GM21423 (cell line): ENCODE results near the gene CPLANE2.
"Not testable (repeated sequence)": the region's sequence is repeated elsewhere in the genome, so short reads cannot be mapped to it uniquely, and the experiment has no call there.

ENCODE experiments used
- ATAC-seq: cut with Tn5 transposase; IDR thresholded peaks from one replicate; pipeline ENCODE4 v1.9.1; 2021; ENCODE audit warnings: mild to moderate bottlenecking, moderate library complexity; ENCODE audit not compliant: unreplicated experiment

The CPLANE2 gene

DNA sequence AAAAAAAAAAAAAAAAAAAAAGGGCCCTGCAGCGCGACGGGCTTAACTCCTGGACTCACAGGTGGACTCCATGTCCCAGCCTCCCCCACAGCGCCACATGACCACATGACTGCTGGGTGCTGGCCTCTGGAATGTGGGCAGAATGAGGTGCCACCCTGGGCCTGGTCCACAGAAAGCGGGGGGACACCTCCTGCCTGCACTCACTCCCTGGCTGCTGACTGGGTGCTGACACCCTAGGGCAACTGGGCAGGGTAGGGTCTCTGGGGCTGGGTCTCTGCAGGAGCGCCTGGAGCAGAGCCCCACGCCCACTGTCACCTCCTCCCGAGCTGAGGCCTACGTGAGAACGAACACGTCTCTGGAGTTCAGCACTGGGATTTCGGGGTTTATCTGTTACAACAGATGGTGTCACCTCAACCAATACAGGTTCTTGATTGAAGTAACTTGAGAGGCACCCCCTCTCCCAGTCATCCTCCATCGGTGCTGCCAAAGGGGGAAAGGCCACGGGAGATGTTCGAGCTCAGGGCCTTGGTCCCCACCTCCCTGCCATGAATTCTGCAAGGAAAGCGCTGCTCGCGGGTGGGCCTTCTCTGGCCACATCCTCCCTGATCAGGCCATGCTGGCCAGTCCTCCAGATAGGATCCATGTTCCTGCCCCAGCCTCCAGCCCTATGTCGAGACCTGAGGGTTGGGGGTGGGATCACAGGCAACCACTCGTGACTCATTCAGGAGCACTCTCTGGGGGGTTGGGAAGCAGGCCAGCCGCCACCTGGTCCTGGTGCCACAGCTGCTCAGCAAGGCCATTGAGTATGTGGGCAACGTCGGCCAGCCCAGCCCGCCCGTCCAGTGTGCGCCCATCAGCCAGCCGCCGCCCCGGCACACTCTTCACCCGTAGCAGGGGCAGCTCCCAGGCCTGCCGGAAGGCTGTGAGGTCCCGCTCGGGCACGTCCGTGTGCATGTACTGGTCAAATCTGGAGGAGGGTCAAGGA, 5.4 kb downstream of the CPLANE2 start:
- ATAC-seq, result no peak

DNA sequence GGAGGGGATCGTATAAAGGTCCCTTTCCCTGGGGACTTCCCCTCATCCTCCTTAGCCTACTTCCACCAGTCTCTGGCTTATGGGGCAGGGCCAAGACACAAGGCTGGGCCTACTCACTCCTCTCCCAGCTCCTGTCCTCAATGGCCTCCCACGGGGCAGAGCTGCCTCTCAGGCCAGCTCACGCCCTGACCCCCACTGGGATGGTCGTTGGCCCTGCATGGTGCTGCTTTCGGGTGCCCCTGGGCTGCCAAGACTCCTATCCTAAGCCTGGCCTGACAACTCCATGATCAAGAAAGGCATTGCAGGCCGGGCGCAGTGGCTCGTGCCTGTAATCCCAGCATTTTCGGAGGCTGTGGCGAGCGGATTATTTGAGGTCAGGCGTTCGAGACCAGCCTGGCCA, 6.2 kb downstream of the CPLANE2 start:
- ATAC-seq, result no peak

DNA sequence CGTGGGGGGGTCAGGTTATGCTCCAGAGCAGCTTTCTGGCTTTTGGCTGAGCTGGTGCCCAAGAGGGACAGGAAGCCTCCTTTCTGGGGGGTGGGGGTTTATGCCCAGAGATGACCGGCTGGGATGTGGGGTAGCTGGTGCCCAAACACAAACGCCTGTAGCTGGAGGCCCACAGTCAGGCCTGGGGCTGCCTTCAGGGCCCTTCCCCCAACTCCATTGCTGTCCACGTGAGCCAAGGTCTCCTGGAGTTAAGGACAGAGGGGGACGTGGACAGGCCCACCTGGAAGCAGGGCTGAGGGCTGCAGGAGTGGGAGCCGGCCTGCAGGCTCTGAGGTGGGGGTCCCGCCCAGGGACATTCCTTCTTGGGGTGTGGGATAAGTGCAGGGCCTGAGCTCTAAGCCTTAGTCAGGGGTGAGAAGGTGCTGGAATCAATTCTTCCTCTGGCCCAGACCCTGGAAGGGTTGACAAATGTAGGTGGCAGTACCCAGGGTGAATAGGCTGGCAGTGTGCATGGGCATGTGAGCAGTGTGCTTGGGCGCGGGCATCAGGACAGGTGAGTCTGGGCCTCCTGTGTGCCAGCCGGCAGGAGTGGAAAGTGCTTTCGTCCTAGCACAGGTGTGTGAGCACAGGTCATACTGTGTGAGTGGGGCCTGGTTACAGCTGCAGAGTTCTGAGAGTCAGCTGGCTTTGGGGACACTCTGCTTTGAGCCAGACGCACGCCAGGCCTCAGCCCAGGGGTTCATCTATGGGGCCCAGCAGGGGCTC, 6.8 kb downstream of the CPLANE2 start:
- no peak for ATAC-seq

DNA sequence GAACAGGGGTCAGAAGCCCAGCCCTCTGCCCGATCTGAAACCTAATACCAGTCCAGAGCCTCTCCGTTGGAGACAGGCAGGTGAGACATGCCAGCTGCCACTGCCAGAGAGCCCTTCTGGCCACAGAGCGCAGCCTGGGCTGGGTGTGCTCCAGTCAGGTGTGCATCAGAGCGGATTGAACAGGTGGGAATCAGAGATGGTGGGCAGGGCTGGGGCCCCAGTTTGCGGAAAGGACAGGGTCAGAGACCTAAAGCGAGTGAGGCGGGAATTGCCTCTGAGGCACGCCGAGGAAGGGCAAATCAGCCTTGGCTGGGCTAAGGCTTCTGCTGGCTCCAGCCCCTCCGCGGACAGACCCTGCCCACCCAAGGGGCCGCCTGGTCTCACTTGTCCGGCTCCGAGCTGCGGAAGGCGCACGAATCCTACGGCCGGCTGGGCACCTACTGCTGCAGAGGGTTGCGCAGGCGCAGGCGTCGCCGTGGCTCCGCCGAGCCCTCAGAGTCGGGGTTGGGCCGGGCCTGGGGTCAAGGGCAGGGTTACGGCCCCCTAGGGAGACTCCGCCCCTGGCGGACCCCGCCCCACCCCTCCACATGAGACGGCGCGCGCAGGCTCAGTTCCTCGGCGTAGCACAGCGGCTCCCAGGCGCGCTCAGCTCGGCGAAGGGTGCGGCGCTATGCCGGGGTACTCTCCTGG, 10.3 kb downstream of the CPLANE2 start:
- no peak for ATAC-seq

DNA sequence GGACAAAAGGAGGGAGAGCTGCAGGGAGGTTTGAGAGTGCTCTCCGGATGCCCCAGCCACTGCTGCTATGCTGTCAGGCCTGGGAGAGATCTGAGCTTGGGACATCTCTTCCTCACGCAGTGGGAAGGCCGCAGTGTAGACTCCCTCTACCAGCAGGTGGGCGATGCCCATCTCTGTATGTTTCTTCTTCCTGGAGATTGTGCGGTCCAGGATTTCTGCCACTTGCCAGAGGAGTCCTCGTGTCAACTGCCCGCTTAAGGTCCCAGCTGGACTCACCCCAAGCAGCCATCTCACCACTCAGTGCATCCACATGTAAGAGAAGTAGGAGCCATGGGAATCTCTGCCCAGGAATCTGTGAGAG, 10.9 kb downstream of the CPLANE2 start:
- no peak for ATAC-seq

DNA sequence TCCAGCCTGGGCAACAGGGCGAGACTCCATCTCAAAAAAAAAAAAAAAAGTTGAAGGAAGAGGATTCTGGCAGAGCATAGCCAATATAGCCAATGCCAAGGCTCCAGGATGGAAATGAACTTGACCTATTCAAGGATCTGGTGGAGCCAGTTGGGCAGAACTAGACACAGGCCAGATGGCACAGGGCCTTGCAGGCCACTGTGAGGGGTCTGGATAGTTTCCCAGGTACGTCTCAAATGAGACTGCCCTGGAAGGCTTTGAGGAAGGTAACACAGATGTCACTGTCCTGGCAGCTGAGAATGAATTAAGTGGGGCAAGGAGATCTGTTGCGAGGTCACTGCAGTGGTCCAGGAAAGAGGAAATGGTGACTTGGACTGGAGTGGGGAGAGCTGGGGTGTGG, 12.5 kb downstream of the CPLANE2 start:
- ATAC-seq, result no peak

DNA sequence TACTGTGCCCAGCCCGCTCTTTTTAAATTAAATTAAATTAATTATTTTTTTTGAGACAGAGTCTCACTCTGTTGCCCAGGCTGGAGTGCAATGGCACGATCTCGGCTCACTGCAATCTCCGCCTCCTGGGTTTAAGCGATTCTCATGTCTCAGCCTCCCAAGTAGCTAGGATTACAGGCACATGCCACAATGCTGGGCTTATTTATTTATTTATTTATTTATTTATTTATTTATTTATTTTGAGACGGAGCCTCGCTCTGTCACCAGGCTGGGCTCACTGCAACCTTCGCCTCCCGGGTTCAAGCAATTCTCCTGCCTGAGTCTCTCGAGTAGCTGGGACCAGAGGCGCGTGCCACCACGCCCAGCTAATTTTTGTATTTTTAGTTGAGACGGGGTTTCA, 14.3 kb downstream of the CPLANE2 start:
- not testable (repeated sequence) for ATAC-seq

DNA sequence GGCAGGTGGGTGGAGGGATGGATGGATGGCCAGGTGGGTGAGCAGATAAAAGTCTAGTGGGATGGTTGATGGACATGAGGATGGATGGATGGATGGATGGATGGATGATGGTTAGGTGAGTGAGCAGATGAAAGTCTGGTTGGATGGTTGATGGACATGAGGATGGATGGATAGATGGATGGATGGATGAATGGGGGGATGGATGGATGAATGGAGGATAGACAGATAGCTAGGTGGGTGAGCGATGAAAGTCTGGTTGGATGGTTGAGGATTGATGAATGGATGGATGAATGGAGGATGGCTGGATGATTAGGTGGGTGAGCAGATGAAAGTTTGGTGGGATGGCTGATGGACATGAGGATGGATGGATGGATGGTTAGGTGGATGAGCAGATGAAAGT, 15.5 kb downstream of the CPLANE2 start:
- ATAC-seq, result no peak

DNA sequence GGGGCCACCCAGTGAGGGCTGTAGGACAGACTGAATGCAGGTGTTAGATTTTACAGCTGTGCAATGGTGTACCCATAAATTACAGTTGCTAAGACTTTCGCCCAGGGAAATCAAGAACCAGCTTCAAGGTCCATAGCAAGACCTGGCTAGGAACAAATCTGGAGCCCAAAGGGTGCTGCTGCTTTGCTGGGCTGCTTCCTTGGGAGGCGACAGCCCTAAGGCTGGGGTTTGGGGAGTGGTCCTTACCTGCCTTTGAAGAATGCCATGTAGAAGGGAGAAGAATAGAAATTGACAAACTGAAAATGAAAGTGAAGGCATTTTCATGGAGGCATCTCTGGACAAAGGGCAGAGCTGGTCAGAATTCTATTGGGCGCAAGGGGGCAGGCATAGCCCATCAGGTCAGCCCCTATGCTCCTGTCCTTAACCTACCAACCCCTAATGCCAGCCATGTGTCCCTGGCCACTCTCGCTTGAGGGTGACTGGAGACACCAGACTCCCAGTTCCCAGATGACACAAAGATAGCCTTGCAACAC, 16.9 kb downstream of the CPLANE2 start:
- ATAC-seq, result no peak

DNA sequence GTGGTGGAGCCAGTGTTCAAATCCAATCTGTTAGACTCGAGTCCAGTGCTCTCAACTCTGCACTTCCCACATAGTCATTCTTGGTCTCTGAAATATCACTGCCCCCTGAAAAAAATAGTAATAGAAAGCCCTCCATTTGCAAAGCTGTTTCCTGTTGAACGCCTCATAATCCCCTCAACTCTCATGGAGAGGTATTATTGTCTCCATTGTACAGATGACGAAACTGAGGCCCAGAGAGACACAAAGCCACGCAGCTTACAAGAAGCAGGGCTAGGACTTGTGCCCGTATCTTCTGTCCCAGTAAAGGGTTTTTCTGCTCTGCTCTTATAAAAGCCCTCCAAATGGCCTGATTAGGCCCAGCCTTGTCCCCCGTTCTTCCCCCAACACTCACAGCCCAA, 18.3 kb downstream of the CPLANE2 start:
- no peak for ATAC-seq

DNA sequence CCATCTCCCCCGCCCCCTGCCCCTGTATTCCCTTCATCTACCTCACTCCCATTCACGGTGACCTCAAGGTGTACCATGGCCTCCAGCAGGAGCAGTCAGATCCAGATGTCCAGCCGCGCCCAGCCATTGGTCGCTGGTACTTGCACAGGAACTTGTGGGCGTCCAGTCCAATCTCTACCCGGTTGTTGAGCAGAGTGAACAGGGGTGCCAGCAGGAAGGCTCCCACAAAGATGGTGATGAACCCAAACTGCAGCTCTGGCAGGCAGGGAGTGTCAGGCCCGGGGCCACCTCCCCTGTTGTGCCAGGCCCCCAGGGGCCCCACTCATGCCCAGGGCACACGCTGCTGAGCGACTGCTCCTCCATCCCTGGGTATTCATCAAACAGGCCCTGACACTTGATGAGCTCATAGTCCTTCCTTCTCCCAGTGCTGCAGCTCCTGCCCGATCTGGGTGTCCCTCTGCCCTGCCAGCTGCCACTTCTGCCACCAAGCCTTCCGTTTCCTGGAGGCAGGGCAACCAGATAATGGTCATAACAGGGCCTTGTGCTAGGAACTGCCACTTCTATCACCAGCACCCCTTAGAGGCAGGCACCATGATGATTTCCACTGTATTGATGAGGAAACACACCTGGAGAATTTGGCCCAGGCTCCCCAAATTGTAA, 18.8 kb downstream of the CPLANE2 start:
- ATAC-seq, result no peak

DNA sequence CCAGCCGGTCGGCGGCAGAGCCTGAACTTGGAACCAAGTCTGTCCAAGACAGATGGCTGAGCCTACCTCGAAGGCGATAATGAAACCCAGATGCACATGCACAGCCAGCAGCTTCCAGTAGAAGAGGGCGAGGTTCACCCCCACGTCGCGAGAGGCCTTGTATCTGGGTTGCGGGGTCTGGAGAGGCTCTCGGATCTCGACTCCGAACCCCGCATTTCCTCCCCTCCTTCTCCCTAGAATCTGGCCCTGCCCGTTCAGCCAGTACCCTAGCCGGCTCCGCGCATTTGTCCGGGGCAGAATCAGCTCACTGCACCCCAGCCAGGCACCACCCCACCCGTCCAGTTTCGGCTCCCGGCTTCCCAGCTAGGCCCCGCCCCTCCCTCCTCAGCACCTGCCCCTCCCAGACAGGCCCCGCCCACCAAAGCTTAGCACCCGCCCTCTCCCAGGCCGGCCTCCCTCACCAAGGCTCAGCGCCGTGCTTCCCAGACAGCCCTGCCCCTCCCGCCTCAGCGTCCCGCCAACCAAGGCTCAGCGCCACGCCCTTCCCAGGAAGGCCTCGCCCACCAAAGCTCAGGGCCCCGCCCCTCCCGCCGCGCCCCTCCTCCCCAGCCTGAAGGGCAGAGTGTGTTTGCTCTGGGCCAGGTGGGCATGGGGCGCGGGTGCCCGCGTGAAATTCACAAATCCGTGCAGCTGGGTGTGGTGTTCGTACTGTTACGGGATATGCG, 19.8 kb downstream of the CPLANE2 start:
- ATAC-seq, result peak; percentile 89

DNA sequence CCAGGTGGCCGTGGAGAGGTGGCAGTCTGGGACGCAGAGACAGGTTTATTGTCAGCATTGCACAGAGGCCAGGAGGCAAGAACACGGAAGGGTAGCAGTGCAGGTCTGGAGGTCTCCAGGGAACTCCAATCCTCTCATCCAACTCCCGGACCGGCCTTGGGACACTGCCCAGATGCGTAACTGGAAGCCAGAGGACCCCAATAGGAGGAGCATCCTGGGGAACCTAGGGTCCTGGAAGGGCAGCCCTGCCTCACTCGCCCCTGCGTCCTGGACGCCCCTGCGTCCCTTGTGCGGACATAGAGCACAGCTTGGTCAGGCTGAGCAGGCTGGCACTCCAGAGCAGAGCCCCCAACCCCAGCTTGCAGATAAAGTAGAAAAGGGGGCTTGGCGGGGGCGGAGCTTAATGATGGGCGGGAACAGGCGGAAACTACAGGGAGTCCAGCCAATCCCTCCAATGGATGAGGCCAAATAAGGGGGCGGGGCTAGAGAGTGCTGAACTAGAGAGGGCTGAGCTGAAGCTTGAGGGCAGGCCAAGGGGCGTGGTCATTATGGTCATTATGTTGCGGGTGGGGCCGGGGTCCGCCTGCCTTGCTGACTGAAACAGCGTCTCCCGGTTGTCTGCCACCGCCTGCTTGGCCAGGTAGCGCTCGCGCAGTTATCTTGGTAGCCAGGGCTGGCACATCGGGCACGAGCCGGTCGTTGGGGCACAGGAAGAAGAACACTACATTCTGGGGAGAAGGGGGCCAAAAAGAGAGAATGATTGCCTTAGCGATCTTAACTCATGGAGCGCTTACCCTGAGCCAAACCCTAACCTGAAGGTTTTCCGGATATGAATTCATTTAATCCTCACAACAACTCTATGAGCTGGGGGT, 20.9 kb downstream of the CPLANE2 start:
- ATAC-seq, result no peak

DNA sequence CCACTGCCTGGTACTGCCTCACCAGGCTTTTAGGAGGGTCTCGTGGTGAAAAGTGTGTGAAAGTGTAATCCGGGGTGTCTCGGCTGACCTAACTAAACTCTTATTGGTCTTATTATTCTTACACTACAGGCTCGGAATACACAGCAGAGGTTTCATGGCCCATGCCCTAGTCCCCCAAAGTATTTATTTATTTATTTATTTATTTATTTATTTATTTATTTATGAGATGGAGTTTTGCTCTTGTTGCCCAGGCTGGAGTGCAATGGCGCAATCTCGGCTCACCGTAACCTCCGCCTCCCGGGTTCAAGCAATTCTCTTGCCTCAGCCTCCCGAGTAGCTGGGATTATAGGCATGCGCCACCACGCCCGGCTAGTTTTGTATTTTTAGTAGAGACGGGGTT, 21.7 kb downstream of the CPLANE2 start:
- not testable (repeated sequence) for ATAC-seq

DNA sequence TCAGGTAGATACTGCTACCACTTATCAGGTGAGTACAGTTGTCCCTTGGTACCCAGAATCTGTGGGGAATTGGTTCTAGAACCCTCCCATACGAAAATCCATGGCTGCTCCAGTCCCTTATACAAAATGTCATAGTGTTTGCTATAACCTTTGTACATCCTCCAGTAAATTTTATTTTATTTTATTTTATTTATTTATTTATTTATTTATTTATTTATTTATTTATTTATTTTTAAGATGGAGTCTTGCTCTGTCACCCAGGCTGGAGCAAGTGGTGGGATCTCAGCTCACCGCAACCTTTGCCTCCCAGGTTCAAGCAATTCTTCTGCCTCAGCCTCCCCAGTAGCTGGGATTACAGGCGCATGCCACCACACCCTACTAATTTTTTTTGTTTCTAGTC, 23.4 kb downstream of the CPLANE2 start:
- ATAC-seq, result not testable (repeated sequence)

DNA sequence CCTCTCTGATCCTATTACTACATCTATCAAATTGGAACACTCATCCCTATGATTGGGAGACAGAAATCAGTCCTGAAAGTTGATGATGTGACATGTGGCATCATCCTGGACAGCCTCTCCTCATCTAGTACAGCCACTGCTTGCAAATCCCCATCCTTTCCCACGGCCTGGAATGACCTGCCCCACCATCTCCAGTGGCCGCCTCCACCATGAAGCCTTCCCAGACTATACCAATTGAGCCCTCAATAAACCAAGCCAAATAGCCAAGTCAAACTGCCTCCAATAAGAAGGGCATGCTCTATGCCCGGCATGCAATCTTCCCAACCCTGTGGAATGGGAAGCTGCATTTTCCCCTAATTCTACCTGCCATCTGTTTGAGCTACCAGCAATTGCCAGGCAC, 24.0 kb downstream of the CPLANE2 start:
- ATAC-seq, result no peak

DNA sequence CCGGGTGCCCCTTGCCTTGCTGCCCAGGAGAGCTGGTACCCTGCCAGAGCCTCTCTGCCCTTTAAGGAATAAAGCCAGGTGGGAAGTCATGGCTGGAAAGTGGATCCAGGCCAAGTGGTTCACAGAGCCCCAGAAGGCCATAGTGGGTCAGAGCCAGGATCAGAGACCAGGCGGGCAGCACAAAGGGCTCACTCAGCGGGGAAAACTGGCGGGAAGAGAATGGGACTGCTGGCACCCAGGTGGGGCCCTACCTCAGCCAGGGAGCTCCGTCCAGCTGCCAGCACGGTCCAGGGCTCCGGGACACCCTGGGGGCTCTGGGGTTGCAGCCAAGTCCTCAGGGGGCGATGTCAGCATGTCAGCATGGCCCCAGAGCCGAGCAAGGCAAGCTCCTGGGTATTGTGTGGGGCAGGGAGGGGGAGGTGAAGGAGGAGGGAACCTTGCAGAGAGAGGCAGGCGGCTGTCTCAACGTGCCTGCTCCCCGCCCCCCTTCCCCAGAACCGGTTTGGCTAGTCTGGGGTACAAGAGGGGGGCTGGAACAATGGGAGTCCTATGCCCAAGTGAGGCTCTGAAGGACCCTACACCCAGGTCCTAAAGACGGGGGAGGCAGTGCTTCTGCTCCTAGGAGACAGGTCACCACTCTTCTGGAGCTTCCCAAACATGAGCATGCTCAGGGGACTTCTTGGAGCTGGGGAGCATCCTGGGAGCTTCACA, 24.6 kb downstream of the CPLANE2 start, which contains the start of gene ARHGEF19:
Gene ARHGEF19 (minus strand): TSS at position 402 of the 711 bp plus-strand sequence. CDS start 3,598 bp downstream, outside the sequence.
- ATAC-seq, result no peak

DNA sequence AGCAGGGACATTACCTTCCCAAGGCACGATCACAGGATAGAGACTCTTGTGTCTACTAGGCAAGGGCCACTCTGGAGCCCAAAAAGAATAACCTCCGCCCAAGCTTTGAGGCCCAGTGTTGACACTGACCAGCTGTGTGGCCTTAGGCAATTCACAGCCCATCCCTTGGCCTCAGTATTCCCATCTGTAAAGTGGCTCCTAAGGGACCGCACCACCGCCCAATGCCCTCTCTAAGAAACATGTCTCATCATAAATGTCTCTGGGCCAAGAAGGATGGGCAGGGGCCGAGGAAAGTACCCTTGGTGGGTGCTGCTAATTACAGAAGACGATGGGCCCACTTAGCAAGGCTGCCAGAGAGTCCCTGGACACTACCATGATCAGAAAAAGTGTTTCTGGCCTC, 25.2 kb downstream of the CPLANE2 start:
- ATAC-seq, result no peak
